Tongue (tissue), 2 donors: Measurements from ENCODE around the gene DIP2A. TPM values are rescaled to one million over a fixed set of nuclear protein-coding genes. Genes with fewer than 3 reads are reported as not detected.
A peak's percentile ranks its signal among the peaks of the same experiment; 100 is the strongest.
"Not testable (repeated sequence)": the region's sequence is repeated elsewhere in the genome, so short reads cannot be mapped to it uniquely, and the experiment has no call there.

Experiments
- DNase-seq: peaks from one replicate; pipeline ENCODE4 v3.0.0-alpha.2; 2015
- total RNA-seq: library from RNA; depleted of rRNA; stranded (reverse); fragments of >200 nt; gene quantifications from one replicate; pipeline ENCODE4 v1.2.3, GENCODE V29; 2014

The DIP2A gene
- total RNA-seq, 1 donor from 2014 or later, result 36.1 TPM

- no peak for DNase-seq
Observed at GRCh38 chr21:46454142-46454541, 4.5 kb upstream of the DIP2A start.

GRCh38 chr21:46454634-46455390 is 3.9 kb upstream of the DIP2A start:
- no peak for DNase-seq

GRCh38 chr21:46455575-46456385 is 2.9 kb upstream of the DIP2A start:
- DNase-seq, result peak; percentile 58

- no peak for DNase-seq
Observed at GRCh38 chr21:46456750-46457149, 1.9 kb upstream of the DIP2A start.

GRCh38 chr21:46457801-46458314 is 833 bp upstream of the DIP2A start:
- peak; percentile 55 for DNase-seq

- DNase-seq, result no peak
Observed at GRCh38 chr21:46459024-46459355, 299 bp downstream of the DIP2A start.

GRCh38 chr21:46459356-46460112 is 843 bp downstream of the DIP2A start:
- peak; percentile 32 for DNase-seq

DNA sequence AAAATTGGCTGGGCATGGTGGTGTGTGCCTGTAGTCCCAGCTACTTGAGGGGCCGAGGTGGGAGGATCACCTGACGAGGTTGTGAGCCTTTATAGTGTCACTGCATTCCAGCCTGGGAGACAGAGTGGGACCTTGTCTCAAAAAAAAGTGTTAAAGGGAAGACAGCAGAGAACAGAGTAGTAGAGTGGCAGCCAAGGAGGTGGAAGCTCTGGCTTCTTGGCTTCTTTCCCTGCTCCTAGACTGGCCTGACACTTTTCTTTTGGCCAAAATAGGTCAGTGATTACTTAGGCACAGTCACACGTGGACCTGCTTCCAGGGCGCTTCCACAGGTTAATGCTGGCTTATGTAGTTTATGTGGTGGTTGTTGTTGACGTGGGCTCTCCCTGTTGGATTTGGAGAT is 3.2 kb downstream of the DIP2A start:
- DNase-seq, result no peak

DNA sequence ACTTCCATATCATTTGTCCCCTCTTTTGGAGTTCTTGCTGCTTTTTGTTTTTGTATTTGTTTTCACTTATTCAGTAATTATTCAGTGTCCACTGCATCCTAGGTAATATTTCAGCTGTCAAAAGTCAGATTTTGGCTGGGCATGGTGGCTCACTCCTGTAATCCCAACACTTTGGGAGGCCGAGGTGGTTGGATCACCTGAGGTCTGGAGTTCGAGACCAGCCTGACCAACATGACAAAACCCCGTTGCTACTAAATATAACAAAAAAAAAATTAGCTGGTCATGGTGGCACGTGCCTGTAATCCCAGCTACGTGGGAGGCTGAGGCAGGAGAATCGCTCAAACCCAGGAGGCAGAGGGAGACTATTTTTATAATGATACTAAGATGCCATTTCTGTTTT is 6.5 kb downstream of the DIP2A start:
- DNase-seq, result not testable (repeated sequence)

DNA sequence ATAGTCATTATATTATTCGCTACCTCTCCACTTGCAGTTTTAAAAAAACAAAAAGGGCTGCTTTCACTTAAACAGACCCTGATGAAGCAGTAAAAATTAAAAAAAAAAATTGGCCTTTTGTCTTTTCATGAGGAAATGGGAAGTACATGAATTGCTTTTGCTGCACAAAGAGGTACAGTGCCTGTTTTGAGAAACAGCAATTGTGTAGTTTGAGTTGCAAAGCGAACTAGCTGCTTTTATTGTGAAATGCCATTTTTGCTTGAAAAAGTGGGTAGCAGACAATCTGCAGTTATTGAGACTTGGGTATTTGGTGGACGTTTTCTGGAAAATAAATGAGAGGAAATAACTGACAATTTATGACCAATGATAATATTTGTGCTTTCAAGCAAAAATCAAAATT is 7.0 kb downstream of the DIP2A start:
- DNase-seq, result no peak

DNA sequence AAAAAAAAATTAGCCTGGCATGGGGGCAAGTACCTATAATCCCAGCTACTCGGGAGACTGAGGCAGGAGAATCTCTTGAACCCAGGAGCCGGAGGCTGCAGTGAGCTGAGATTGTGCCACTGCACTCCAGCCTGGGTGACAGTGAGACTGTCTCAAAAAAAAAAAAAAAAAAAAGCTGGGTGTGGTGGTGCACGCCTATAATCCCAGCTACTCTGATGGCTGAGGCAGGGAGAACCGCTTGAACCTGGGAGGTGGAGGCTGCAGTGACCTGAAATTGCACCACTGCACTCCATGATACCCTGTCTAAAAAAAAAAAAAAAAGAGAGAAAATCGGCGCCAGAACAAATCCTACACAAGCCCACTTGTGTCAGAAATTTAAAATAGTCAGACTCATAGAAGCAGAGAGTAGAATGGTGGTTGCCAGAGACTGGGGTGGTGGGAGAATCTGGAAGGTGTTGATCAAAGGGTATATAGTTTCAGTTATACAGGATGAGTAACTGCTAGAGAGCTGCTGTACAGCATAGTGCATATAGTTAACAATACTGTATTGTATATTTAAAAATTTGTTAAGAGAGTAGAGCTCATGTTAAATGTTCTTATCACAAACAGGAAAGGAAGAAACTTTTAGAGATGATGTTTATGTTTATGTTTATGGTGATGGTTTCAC is 9.6 kb downstream of the DIP2A start:
- no peak for DNase-seq

- no peak for DNase-seq
Observed at GRCh38 chr21:46469275-46469674, 10.6 kb downstream of the DIP2A start.

DNA sequence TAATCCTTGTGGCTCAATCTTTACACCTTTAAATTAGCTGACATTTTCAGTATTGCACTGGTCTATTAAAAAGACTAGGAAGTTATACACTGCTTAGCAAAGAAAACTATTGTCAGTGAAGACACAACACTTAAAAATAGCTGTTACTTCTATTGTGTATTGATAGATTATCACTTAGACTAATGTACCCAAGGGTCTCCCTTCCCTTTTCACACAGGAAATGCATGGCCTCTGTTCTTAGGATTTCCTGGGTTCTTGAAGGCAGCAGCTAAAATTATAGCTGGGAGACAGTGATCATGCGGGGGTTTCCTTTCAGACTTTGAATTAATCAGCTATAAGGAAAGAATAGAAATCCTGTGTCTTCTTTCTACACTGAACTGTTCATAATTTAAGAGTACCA is 12.8 kb downstream of the DIP2A start:
- DNase-seq, result no peak

DNA sequence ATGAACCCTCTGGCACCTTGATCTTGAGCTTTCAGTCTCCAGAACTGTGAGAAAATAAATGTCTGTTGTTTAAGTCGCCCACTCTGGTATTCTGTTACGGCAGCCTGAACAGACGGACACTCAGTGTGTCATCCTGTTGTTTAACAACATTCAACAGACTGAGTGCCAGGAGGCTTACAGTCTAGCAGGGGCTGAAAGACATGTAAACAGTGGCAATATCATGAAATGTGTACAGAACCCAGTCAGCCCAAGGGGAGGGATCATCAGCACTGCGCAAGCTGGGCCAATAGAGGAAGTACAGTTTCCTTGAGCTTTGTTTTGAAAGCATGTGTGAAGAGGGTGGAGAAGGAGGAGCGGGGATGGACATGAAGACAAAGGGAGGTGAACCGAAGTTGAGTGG is 13.6 kb downstream of the DIP2A start:
- no peak for DNase-seq

GRCh38 chr21:46474382-46474781 is 15.7 kb downstream of the DIP2A start:
- no peak for DNase-seq

- no peak for DNase-seq
Observed at GRCh38 chr21:46475296-46475695, 16.6 kb downstream of the DIP2A start.

- no peak for DNase-seq
Observed at GRCh38 chr21:46477765-46478164, 19.1 kb downstream of the DIP2A start.

DNA sequence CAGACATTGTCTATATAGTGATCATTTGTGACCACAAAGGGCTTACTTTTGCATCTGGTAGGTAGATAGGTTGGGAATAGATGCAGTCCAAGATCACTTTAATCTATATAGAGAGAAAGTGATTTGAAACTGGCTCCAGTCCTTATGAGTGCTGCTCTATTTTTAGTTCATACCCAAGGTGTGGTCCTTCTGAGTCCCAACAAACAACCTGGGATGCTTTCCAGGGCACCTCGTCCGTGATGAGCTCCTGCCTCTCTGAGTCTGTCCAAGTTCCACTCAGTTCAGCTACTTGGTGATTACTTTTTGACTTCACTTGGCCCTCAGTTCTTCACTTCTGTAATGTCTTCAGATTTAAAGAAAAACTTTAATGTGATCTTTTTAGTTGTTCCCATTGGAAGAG is 20.2 kb downstream of the DIP2A start:
- DNase-seq, result no peak

DNA sequence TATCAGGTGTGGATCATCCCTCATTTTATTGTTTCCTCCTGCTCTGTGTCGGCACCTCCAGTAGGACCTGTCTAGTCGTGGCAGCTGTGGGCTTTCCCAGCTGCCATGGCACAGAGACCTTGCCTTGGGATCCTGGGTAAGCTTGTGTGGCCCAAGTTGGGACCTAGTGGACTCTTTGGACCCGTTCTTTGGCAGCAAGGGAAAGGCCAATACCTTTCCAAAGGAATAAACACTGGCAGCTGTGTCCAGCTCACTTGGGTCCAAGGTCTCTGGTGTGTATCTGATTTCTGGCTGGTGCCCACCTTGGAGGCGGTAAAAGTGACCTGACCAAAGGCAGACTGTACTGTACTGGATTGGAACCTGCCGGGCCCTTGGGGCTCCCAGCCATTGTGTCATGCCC is 21.8 kb downstream of the DIP2A start:
- DNase-seq, result no peak

GRCh38 chr21:46482225-46482845 is 23.6 kb downstream of the DIP2A start:
- no peak for DNase-seq

DNA sequence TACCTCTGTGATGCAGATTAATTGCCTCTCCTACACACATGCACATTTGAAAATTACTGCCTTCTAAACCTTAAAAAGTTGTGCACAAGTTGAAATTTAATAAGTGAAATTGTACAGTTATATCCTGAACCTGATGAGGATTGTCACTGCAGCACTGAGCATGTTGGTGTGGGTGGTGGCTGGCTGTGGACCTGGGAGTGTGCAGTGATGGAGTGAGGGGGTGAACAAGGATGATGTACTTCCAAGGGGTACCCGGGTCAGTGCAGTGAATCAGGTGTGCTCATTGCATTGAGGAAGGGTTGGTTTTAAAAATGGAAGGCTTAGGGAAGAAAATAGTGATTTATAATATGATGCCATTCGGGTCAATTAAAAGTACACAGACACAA is 24.1 kb downstream of the DIP2A start:
- no peak for DNase-seq
